AG09319 (cell line): ENCODE measurements around the gene GNAT1.
A peak's percentile ranks its signal among the peaks of the same experiment; 100 is the strongest.

Source experiments
- DNase-seq: peaks from one replicate; pipeline ENCODE4 v3.0.0-alpha.2; 2010; ENCODE audit warnings: low read depth; ENCODE audit errors: extremely low read depth
- TF ChIP-seq, protein P1 (sequence below): IDR thresholded peaks from 2 replicates; pipeline ENCODE4 v1.5.1; 2011; ENCODE audit warnings: low read depth, mild to moderate bottlenecking, inconsistent platforms, low read length, moderate library complexity

The GNAT1 gene

DNA sequence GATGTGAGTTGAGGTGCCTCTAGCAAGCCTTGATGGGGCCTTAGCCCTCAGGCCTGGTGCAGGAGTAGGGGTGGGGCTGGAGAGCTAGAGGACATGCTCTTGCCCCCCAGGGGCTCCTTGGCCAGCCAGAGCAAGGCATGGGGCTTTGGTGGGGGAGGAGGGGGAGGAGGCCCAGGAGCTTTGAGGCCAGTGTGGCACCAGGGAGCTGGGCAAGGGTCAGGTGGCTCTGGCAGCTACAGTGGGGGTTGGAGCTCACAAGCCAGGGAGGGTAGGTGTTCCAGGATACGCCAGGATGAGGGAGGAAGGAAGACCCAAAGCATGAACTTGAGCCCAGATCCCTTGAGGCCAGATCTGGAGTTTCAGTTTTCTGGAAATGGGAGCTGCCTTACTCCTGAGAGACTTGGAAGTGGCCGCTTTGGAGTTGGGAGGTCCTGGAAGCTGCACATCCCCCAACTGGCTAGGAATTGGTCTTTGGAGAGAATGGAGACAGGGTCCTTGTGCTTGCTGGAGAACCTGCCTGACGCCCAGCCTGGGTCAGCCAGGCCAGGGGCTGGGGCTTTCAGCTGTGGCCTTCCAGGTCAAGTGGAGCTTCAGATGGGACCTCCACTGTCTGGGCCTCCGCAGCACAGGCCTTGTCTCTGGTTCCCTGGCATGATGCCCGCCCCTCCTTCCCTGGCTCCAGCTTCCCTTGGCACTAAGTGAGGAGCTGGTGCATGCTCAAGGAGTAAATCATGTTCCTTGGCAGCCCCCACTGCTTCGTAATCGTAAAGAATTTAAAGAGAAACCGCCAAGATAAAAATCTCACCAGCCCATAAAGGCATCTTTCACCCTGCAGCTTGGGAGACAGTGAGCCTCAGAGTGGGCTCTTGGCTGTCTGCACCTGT, 27.6 kb upstream of the GNAT1 start:
- DNase-seq = peak; percentile 81
- TF ChIP-seq, protein P1, sequence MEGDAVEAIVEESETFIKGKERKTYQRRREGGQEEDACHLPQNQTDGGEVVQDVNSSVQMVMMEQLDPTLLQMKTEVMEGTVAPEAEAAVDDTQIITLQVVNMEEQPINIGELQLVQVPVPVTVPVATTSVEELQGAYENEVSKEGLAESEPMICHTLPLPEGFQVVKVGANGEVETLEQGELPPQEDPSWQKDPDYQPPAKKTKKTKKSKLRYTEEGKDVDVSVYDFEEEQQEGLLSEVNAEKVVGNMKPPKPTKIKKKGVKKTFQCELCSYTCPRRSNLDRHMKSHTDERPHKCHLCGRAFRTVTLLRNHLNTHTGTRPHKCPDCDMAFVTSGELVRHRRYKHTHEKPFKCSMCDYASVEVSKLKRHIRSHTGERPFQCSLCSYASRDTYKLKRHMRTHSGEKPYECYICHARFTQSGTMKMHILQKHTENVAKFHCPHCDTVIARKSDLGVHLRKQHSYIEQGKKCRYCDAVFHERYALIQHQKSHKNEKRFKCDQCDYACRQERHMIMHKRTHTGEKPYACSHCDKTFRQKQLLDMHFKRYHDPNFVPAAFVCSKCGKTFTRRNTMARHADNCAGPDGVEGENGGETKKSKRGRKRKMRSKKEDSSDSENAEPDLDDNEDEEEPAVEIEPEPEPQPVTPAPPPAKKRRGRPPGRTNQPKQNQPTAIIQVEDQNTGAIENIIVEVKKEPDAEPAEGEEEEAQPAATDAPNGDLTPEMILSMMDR = no peak

DNA sequence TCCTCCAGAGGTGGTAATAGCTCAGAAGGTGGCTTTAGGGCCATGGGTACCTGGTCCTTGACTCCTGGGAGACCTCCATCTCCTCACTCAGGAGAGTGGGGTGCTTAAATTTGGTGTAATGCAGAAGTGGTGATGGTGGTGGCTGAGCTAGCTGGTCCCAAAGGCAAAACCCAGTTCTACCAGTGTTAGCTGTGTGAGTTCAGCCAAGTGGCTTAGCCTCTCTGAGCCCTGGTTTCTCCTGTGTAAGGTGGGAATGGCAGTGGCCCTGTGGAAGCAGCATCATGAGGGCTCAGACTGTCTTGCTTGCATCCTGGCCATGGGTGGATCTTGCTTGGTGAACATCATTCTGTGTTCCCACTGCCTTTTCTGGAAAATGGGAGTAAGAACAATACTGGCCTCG, 26.9 kb upstream of the GNAT1 start:
- no peak for DNase-seq
- TF ChIP-seq, protein P1 = no peak

DNA sequence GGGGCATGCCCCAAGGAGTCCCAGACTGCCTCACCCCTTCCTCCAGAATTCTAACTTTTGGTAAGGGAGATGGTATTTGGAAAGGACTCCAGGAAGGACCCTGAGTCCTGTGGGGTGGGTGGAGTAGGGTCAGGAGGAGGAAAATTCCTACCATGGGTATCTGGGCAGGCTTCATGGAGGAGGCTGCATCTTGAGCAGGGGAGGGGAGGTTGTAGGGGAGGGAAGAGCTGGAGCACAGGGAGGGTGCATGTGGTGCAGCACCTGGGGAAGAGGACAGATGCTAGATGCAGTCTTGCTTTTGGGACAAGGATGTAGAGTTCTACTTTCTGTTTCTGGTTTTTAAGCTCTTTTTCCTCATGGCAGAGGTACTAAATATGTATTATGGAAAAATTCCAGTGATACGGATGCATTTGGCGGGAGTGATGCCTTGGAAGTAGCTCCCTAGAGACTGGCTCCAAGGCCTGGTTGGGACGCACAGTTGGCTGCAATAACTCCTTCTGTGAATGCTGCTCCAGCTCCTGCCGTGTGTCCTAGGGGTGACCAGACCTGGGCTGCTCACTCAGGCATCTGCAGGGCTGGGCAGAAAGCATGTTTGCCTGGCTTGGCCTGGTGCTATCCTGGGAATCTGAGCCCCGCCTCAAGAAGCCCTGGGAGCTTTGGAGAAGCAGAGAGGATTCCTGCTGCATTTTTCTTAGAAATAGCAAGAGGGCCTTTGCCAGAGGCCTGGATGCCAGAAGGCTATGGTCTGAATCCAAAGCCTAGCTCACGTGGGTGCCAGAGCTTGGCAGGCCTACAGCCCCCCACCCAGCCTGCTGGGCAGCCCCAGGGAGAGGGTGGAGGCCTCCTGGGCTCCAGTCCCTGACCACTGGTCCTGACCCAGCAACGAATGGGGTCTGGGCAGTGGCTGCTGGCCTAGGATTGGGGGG, 26.2 kb upstream of the GNAT1 start:
- peak; percentile 40 for DNase-seq
- TF ChIP-seq, protein P1 = no peak

DNA sequence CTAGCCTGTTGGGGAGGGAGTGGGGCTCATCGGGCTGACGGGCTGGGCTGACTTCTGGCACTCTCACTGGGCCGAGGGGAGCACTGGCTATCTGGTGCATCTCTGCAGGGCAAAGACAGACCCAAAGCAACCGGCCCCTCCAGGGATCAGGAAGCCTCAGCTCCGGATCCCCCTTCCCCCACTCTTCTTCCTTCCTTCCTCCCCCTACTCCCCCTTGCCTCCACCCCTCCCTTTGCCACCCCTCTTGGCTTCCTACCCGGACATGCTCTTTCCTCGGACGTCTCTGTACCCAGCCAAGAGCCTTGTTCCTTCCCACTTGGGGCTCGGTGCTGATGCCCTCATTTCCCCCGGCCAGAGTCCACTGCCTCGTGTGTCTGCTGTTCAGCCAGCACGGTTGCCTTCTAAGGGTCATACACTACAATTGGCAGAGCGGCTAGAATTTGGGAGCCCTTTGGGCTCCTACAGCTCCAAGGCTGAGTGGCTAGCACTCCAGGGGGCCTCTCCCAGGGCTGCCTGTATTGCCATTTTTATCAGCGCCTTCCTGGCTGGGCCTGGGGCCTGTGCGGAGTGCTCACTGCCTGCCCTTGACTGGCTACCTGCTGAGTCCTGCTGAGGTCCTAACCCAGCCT, 25.4 kb upstream of the GNAT1 start:
- TF ChIP-seq, protein P1 = no peak
- DNase-seq = no peak

DNA sequence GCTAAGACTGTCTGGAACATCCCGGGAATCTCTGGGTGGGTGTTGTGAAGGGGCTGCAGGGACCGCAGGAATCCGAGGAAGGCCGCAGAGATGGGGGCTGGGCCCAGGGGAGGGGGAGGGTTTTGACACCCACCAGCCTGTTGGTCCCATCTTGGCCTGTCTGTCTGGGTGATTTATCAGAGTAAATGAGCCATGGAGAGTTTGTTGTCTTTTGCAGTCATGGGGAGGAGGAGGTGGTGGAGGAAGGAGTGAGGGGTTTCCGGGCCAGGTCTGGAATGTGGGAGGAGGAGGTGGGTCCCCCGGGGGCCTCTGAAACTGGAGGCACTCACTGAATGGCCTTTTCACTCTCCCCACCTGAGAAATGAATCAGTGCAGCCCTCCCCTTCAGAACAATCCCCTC, 24.8 kb upstream of the GNAT1 start:
- TF ChIP-seq, protein P1 = no peak
- DNase-seq = no peak

DNA sequence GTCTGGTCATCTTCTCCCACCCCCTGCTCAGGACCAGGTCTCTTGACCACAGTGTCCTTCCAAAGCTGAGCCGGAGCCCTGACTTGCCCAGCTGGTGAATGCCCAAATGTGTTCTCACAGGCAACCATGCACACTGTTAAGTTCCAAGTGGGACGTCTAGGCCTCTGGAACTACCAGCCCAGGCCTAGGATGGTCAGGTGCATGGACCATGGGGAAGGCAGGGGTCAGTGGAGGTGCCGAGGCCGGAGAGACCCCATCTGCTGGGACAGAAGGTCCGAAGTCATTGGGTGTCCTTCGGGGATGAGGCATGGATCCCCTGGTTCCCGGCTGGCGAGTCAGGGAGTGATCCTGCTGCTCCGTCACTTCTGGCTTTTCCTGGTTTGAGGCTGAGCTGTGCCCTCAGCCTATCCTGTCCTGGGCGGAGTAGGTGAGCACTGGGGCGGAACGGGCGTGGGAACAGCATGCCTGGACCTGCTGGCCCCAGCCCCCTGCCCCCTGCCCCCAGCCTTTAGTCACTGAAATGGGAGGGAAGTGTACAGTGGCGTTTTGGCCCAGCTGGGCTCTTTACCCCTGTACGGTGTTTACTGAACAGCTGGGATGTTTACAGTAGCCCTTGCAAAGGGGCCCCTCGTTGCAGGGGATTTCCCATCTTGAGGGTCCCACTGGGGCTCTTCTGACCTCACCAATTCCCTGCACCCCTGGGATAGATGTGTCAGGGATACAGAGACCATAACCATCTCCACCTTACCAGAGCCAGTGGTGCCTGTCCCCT, 24.2 kb upstream of the GNAT1 start:
- no peak for DNase-seq
- TF ChIP-seq, protein P1 = no peak
